Measurements from ENCODE around the gene KCNG3.

The KCNG3 gene

GRCh38 chr2:42486145-42486906 is 7.5 kb downstream of the KCNG3 start:
- DNase-seq (ENCODE audit: low read depth), result no peak

- DNase-seq (ENCODE audit: low read depth), result no peak
Measured at GRCh38 chr2:42480402-42480801, 13.4 kb downstream of the KCNG3 start.

GRCh38 chr2:42474765-42475454 is 18.9 kb downstream of the KCNG3 start:
- no peak for DNase-seq (ENCODE audit: low read depth)

- no peak for DNase-seq (ENCODE audit: low read depth)
Measured at GRCh38 chr2:42470706-42471105, 23.1 kb downstream of the KCNG3 start.

- no peak for DNase-seq (ENCODE audit: low read depth)
Measured at GRCh38 chr2:42464631-42465030, 29.2 kb downstream of the KCNG3 start.

- no peak for DNase-seq (ENCODE audit: low read depth)
Measured at GRCh38 chr2:42463570-42463969, 30.2 kb downstream of the KCNG3 start.

- DNase-seq (ENCODE audit: low read depth), result no peak
Measured at GRCh38 chr2:42459296-42459695, 34.5 kb downstream of the KCNG3 start.

- DNase-seq (ENCODE audit: low read depth), result no peak
Measured at GRCh38 chr2:42458396-42458795, 35.4 kb downstream of the KCNG3 start.

- DNase-seq (ENCODE audit: low read depth), result no peak
Measured at GRCh38 chr2:42457011-42457410, 36.8 kb downstream of the KCNG3 start.

- DNase-seq (ENCODE audit: low read depth), result no peak
Measured at GRCh38 chr2:42456126-42456839, 37.5 kb downstream of the KCNG3 start.

- no peak for DNase-seq (ENCODE audit: low read depth)
Measured at GRCh38 chr2:42452545-42452944, 41.2 kb downstream of the KCNG3 start.

GRCh38 chr2:42450136-42450535 is 43.6 kb downstream of the KCNG3 start:
- DNase-seq (ENCODE audit: low read depth), result no peak

GRCh38 chr2:42449163-42450087 is 44.4 kb downstream of the KCNG3 start:
- no peak for DNase-seq (ENCODE audit: low read depth)

- no peak for DNase-seq (ENCODE audit: low read depth)
Measured at GRCh38 chr2:42448163-42448562, 45.6 kb downstream of the KCNG3 start.

GRCh38 chr2:42446503-42447271 is 47.1 kb downstream of the KCNG3 start:
- DNase-seq (ENCODE audit: low read depth), result no peak

- no peak for DNase-seq (ENCODE audit: low read depth)
Measured at GRCh38 chr2:42443718-42444399, 49.9 kb downstream of the KCNG3 start.

GRCh38 chr2:42442774-42443173 is 51.0 kb downstream of the KCNG3 start:
- DNase-seq (ENCODE audit: low read depth), result no peak

GRCh38 chr2:42438685-42439084 is 55.1 kb downstream of the KCNG3 start:
- no peak for DNase-seq (ENCODE audit: low read depth)

GRCh38 chr2:42436370-42436769 is 57.4 kb downstream of the KCNG3 start:
- DNase-seq (ENCODE audit: low read depth), result no peak

GRCh38 chr2:42435628-42436027 is 58.2 kb downstream of the KCNG3 start:
- no peak for DNase-seq (ENCODE audit: low read depth)

- no peak for DNase-seq (ENCODE audit: low read depth)
Measured at GRCh38 chr2:42430188-42430587, 63.6 kb downstream of the KCNG3 start.
